Chondrocyte (in vitro differentiated cells): ENCODE measurements around the gene PRELID2. TPM values are rescaled to one million over a fixed set of nuclear protein-coding genes. Genes with fewer than 3 reads are reported as not detected.

Experiments used
- DNase-seq: peaks from one replicate; pipeline ENCODE4 v3.0.0; 2021; ENCODE audit warnings: mixed read lengths, low spot score
- H3K27ac Mint-ChIP-seq: one replicate; pipeline ENCODE4 v1.8.0; 2021; ENCODE audit warnings: mild to moderate bottlenecking, moderate library complexity, mixed read lengths; ENCODE audit not compliant: unreplicated experiment
- H3K27me3 Mint-ChIP-seq: 2 replicates; pipeline ENCODE4 v1.8.0; 2021; ENCODE audit warnings: low read depth, mixed read lengths
- H3K36me3 Mint-ChIP-seq: 2 replicates; pipeline ENCODE4 v1.8.0; 2021; ENCODE audit warnings: low read depth, mixed read lengths
- H3K4me1 Mint-ChIP-seq: 2 replicates; pipeline ENCODE4 v1.8.0; 2021; ENCODE audit warnings: low read depth, mild to moderate bottlenecking, mixed read lengths
- H3K4me3 Mint-ChIP-seq: one replicate; pipeline ENCODE4 v1.8.0; 2021; ENCODE audit warnings: mild to moderate bottlenecking, moderate library complexity, mixed read lengths; ENCODE audit not compliant: unreplicated experiment
- H3K9me3 Mint-ChIP-seq: 2 replicates; pipeline ENCODE4 v1.8.0; 2021; ENCODE audit warnings: low read depth, mixed read lengths
- CTCF ChIP-seq: fragments of 200-600 bp; sonication (generic); IDR thresholded peaks from 2 replicates; pipeline ENCODE4 v1.5.0; 2021; ENCODE audit warnings: antibody characterized with exemption, mild to moderate bottlenecking, moderate library complexity
- total RNA-seq: library from RNA; stranded (reverse); gene quantifications from 3 replicates; pipeline ENCODE4 v1.2.1, GENCODE V29; 2021

Gene PRELID2
- total RNA-seq, 1 donor from 2014 or later: 6.2 TPM

- no peak for TF ChIP-seq CTCF
- Mint-ChIP-seq H3K4me1 (peaks cover 30% of the 10 kb centered on the region), H3K36me3 (peaks cover 5% of the 10 kb centered on the region), H3K9me3 (no peaks in the 10 kb centered on the region), H3K4me3 (no peak overlapping the region), H3K27me3 (no peaks in the 10 kb centered on the region), H3K27ac (peak overlapping the region; percentile 95)
- DNase-seq: no peak
Measured at GRCh38 chr5:145775893-145776444, 59.2 kb downstream of the PRELID2 start.

GRCh38 chr5:145775411-145775810 is 59.7 kb downstream of the PRELID2 start:
- DNase-seq: no peak
- H3K4me3 Mint-ChIP-seq: no peak overlapping the region
- peak overlapping the region; percentile 95 for H3K27ac Mint-ChIP-seq
- peaks cover 30% of the 10 kb centered on the region for H3K4me1 Mint-ChIP-seq
- no peak for TF ChIP-seq CTCF
- no peaks in the 10 kb centered on the region for H3K9me3 Mint-ChIP-seq
- peaks cover 5% of the 10 kb centered on the region for H3K36me3 Mint-ChIP-seq
- H3K27me3 Mint-ChIP-seq: no peaks in the 10 kb centered on the region

DNA sequence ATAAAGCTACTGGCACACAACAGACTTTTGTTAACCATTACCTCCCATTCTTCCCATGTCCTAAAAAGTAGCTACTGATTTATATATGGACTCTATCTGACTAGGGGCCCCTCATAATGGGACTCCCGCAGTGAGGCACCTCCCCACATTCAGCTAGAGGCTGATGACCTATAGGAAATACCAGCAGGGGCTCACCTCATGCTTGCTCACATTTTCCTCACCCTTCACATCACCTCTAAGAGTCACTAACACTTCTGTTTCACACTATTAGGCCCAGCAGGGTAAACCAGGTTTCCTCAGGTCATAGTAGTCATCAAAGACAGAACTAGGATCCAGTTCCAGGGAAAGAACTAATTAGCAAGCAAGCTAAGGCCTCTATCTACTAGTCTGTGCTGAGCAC is 60.7 kb downstream of the PRELID2 start:
- Mint-ChIP-seq H3K9me3 (no peaks in the 10 kb centered on the region), H3K27me3 (no peaks in the 10 kb centered on the region), H3K4me1 (peaks cover 30% of the 10 kb centered on the region), H3K27ac (no peak overlapping the region), H3K4me3 (no peak overlapping the region), H3K36me3 (peaks cover 5% of the 10 kb centered on the region)
- no peak for TF ChIP-seq CTCF
- DNase-seq: no peak

DNA sequence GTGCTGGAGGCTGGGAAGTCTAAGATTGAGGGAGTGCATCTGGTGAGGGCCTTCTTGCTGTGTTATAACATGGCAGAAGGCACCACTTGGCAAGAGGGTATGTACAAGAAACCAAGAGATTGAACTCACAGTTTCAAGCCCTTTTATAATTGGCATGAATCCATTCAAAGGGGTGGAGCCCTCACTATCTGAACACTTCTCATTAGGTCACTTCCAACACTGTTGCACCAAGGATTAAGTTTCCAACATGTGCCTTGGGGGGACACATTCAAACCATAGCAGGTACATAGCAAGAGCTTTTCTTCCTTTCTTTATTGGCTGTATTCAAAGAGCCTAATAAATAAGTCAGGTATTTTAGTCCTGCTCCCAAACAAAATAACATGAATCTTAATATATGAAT is 62.7 kb downstream of the PRELID2 start:
- H3K4me3 Mint-ChIP-seq: no peak overlapping the region
- no peak for TF ChIP-seq CTCF
- no peak for DNase-seq
- H3K27me3 Mint-ChIP-seq: no peaks in the 10 kb centered on the region
- H3K9me3 Mint-ChIP-seq: peaks cover 4% of the 10 kb centered on the region
- peaks cover 30% of the 10 kb centered on the region for H3K4me1 Mint-ChIP-seq
- H3K27ac Mint-ChIP-seq: no peak overlapping the region
- peaks cover 6% of the 10 kb centered on the region for H3K36me3 Mint-ChIP-seq

GRCh38 chr5:145768863-145769262 is 66.3 kb downstream of the PRELID2 start:
- no peak overlapping the region for H3K27ac Mint-ChIP-seq
- no peak overlapping the region for H3K4me3 Mint-ChIP-seq
- H3K27me3 Mint-ChIP-seq: no peaks in the 10 kb centered on the region
- TF ChIP-seq CTCF: no peak
- H3K4me1 Mint-ChIP-seq: no peaks in the 10 kb centered on the region
- H3K36me3 Mint-ChIP-seq: peaks cover 9% of the 10 kb centered on the region
- peaks cover 7% of the 10 kb centered on the region for H3K9me3 Mint-ChIP-seq
- DNase-seq: no peak
